HG03571 (cell line): ENCODE measurements around the gene PHF1.
"Not testable (repeated sequence)": the region's sequence is repeated elsewhere in the genome, so short reads cannot be mapped to it uniquely, and the experiment has no call there.

Experiments
- ATAC-seq: cut with Tn5 transposase; IDR thresholded peaks from one replicate; pipeline ENCODE4 v1.9.1; 2021; ENCODE audit not compliant: unreplicated experiment

PHF1 gene

DNA sequence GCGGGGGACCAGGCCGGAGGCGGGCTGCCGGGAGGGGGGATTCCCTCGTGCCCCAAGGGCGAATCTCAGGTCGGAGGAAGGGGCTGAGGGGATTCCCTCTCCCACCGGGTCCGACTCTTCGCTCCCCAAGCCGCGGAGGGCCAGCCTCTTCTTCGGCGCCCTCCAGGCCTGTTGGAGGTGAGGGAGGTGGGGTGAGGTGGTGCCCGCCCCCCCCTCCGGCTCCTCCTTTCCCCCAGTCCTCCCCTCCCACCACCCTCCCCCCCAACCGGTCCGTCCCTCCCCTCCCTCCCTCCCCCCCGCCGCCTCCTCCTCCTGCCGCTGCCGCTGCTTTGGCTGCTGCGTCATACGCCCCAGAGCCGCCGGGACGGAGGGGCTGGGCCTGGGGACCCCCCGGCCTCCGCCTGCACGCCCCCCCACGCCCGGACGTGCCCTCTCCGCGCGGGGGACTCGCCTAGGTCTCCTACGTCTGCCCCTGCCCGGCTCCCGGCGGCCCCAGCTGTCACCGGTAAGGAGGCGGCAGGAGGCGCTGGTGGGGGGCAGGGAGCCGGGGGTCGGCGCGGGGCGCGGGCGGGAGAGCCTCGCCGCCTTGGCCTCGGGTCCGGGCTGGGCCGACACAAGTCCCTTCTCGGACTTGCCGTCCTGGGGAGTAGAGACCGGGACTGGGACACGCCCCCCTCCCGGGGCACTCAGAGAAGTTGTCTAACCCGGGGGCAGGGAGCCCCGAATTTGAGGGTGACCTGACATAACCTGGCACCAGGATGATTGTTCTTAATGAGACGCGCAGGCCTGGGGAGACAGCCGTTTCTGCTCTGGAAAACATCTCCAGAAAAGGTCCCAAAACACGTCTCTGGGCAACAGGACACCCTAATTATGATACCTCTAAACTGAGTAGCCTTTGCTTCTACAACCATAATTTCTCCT, at the start of gene PHF1:
Gene PHF1, plus strand, starts transcription at position 304 of the 921 bp plus-strand sequence. CDS start 1,250 bp downstream, outside the sequence.
- peak; percentile 33 for ATAC-seq

DNA sequence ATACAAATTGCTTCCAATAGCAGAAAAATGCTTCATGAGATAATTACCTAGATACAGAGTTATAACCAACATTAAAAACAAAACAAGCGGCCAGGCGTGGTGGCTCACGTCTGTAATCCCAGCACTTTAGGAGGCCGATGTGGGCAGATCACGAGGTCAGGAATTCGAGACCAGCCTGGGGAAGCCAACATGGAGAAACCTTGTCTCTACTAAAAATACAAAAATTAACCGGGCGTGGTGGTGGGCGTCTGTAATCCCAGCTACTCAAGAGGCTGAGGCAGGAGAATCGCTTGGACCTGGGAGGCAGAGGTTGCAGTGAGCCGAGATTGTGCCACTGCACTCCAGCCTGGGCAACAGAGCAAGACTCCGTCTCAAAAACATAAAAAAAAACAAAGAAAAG, 47.3 kb upstream of the PHF1 start:
- not testable (repeated sequence) for ATAC-seq

DNA sequence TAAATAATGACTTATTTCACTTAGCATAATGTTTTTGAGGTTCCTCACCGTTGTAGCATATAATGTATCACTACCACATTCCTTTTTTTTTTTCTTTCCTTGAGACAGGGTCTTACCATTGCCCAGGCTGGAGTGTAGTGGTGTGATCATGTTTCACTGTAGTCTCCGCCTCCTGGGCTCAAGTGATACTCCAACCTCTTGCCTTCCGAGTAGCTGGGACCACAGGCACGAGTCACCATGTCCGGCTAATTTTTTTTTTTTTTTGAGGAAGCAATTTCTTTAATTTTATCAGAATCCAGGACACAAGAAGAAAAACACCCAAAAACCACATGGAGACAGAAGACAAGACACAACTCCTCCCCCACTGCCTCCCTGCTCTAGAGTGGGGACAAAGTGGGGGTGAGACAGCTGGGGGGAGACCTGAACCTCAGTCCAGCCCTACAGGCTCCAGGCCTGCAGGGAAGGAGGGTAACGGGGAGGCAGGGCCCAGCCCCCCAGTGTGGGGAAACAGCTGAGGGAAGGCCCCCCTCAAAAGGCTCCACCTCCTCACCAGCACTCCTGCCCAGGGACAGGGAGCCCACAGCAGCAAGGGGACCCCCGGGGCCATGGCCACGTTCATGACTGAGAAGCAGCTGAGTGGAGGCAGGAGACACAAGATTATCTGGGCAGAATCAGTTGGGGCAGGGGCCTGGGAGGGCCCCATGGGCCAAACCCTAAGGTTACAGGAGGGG, 46.2 kb upstream of the PHF1 start:
- ATAC-seq: not testable (repeated sequence)

DNA sequence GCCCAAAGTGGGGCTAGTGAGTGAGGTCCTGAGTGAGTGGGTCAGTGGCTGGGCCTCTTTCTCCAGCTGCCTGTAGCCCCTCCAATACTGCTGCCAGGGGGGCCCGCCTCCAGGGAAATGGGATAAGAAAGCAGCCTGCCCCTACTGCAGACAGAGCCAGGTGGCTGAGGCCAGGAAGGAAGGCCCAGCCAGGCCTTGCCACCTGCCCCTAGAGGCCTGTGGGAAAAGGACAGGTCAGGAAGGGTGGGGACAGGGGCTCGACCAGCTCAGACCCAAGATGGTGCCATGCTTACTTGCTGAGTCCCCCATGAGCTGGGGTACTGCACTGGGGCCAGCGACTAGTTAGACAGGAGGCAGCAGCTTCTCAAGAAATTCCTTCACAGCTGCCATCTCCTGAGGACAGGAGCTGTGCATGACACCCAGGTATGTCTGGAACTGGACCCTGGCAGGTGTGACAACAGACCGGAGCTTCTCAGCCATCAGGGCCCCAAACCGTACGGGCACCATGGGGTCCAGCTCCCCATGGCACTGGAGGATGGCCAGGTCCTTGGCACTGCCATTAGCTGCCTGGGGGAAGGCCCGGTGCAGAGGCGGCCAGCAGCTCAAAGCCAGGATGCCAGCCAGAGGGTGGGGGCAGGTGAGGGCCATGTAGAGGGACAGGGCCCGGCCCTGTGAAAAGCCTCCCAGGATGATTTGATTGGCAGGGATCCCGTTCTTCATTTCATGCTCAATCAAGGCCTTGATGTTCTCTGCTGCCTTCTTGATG, 45.4 kb upstream of the PHF1 start:
- not testable (repeated sequence) for ATAC-seq

DNA sequence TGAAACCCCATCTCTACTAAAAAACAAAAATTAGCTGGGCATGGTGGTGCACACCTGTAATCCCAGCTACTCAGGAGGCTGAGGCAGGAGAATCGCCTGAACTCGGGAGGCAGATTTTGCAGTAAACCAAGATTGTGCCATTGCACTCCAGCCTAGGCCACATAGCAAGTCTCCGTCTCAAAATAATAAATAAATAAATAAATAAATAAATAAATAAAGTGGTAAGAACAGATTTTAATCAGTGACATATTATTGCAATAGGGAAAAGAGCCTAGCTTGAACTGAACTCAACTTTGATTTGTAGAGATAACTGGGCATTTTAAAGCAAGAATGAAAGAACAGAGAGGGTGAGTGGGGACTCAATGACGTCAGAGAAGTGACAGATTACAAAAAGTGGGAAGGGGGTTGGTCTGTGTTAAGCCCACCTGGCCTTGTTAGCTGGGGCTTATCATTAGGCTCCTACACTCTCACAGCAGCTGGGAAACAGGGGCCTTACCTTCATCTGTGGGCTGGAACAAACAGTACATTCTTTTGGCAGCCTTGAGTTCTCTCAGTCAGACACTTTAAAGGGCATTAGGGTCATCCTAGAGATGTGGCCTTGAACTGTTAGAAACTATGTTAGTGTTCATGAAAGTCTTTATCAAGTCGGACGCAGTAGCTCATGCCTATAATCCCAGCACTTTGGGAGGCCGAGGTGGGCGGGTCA, 43.7 kb upstream of the PHF1 start:
- no peak for ATAC-seq

DNA sequence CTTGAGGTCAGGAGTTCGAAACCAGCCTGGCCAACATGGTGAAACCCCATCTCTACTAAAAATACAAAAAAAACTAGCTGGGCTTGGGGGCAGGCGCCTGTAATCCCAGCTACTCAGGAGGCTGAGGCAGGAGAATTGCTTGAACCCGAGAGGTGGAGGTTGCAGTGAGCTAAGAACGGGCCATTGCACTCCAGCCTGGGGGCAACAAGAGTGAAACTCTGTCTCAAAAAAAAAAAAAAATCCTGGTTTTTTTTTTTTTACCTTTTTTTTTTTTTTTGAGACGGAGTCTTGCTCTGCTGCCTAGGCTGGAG, 43.1 kb upstream of the PHF1 start:
- not testable (repeated sequence) for ATAC-seq

DNA sequence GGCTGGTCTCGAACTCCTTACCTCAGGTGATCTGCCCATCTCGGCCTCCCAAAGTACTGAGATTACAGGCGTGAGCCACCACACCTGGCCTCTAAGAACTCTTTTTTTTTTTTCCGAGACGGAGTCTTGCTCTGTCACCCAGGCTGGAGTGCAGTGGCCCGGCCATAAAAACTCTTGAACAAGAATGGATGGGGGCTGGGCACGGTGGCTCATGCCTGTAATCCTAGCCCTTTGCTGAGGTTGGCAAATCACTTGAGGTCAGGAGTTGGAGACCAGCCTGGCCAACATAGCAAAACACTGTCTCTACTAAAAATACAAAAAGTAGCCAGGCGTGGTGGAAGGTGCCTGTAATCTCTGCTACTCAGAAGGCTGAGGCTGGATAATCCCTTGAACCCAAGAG, 38.9 kb upstream of the PHF1 start:
- ATAC-seq: not testable (repeated sequence)

DNA sequence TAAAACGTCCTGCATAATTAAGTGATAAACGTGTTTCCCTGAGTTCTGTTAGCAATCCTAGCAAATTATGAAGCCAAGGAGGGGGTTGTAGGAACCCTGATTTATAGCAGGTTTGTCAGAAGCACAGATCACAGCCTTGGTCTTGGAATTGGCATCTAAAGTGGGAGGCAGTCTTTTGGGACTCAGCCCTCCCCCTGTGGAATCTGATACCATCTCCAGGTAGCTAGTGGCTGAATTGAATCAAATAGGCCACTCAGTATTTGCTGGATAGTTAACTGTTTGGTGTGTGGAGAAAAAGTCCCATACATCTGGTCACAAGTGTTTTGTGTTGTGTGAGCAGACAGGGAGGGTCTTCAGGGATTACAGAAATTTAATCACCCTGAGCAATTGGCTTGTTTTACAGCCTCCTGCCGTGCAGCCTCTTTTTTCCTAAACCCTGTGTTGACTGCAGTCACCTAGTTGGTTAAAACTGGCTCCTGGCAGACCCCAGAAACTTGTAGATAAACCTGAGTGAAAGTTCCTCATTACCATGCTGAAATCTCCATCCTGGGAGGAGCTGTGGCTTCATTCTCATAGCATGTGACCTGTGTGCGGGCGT, 38.2 kb upstream of the PHF1 start:
- ATAC-seq: no peak

DNA sequence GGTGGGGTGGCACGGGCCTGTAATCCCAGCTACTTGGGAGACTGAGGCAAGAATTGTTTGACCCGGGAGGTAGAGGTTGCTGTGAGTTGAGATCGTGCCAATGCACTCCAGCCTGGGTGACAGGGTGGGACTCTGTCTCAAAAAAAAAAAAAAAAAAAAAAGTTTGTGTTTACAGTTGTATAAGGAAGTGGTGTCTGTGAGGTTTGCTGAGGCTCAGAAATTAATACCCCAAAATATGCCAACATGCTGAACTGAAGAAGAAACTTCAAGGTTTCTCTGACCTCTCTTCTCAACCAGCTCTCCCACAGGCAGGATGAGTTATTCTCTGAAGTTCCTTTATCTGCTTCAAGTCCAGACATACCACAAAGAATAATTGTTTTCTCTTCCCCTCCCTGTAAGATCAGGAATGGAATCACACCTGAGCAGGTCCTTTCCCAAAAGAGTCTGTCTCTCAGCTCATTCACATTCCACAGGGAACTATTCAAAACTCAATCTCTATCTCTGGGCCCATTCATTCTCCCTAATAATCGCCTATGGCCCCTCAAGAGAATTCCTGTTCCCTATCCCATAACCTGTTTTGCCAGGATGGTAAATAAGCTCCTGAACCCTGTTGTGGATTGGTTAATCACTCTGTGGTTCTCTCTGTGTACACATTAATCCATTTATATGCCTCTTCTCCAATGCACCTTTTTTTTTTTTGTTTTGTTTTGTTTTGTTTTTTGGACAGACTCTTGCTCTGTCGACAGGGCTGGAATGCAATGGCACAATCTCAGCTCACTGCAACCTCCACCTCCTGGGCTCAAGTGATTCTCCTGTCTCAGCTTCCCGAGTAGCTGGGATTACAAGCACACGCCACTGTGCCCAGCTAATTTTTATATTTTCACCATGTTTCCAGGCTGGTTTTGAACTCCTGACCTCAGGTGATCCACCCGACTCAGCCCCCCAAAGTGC, 36.6 kb upstream of the PHF1 start:
- no peak for ATAC-seq

DNA sequence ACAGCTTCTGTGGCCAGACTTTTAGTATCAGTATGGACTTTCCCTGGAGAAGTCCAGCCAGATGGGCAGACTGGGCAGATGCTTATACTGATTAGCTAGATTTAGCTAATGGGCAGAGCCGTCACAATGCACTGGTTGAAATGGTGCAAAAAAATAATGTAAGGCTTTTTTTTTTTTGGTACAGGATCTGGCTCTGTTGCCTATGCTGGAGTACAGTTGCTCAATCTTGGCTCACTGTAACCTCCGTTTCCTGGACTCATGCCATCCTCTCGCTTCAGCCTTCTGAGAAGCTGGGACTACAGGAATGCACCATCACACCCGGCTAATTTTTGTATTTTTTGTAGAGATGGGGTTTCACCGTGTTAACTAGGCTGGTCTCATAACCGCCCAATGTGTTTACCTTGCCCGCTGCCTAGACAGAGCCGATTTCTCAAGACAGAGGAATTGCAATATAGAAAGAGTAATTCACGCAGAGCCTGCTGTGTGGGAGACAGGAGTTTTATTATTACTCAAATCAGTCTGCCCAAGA, 35.6 kb upstream of the PHF1 start:
- no peak for ATAC-seq

DNA sequence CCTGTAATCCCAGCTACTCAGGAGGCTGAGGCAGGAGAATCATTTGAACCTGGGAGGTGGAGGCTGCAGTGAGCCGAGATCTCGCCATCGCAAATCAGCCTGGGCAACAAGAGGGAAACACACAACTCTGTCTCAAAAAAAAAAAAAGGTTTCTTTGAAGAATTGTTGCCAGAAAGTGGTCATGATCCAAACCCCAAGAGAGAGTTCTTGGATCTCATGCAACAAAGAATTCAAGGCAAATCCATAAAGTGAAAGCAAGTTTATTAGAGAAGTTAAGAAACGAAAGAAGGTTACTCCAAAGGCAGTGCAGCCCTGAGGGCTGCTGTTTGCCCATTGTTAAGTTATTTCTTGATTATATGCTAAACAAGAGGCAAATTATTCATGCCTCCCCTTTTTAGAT, 33.6 kb upstream of the PHF1 start:
- no peak for ATAC-seq

DNA sequence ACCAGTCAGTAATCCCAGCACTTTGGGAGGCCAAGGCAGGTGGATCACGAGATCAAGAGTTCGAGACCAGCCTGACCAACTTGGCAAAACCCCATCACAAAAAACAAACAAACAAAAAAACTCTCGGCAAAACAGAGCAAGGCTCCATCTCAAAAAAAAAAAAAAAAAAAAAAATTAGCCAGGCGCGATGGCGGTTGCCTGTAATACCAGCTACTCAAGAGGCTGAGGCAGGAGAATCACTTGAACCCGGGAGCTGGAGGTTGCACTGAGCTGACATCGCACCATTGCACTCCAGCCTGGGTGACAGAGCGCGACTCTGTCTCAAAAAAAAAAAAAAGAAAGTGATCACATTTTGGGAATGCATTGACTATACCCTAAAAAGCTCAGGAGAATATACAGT, 31.6 kb upstream of the PHF1 start:
- ATAC-seq: not testable (repeated sequence)

DNA sequence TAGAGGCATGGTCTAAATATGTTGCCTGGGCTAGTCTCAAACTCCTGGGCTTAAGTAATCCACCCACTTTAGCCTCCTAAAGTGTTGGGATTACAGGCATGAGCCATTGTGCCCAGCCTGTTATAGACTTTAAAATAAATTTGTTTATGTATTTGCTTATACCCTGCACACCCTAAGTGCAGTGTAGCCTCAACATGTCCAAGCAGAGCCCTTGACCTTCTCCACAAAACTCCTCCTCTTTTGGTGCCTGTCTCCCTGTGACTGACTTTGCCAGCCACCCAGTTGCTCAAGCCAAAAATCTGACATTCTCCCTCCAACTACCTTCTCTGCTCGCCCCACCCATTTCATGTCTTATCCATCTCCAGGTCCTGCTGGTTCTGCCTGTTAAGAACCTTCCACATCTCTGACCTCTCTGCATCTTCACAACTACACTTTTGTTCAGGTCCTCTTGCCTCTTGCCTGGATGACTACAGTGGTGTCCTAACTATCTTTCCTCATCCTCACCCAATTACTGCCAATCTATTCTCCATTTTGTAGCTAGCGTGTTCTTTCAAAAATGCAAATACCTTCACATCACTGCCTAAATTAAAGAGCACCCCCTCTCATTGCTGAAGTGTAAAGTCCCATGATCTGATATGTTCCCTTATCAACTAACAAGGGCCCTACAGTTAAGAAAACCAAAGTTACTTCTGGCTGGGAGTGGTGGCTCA, 30.4 kb upstream of the PHF1 start:
- no peak for ATAC-seq

DNA sequence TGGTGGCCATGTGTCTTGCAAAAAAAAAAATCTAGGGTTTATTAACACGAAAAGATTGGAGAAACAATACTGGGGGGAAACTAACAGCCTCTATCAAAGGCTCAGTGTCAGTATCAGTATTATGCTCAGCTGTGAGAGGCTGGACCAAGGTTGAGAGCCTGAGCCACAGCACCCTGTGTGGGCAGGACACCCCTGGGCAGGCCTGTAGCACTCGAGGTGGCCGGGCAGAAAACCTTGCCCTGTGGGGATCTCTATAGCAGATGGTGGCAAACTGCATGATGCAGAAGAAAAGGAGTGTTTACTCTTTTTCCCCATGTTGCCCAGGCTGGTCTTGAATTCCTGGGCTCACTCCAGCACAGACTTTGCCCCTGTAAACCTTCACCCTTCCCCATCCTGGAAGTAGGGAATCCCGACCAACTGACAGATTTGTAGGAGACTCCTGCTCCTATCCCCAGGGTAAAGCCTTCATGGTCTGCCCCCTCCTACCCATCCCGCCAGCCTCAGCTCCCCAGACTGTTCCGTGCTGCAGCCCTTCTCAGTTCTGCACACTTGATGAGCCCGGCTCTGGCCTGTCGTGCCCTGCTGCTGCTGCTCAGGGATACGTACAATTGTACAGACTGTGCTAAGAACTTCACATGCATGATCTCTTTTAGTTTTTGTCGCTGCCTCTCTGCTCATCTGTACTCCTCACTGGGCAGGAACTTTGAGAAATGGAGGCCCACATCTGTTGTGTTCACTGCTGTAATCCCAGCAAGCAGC, 27.2 kb upstream of the PHF1 start:
- ATAC-seq: no peak

DNA sequence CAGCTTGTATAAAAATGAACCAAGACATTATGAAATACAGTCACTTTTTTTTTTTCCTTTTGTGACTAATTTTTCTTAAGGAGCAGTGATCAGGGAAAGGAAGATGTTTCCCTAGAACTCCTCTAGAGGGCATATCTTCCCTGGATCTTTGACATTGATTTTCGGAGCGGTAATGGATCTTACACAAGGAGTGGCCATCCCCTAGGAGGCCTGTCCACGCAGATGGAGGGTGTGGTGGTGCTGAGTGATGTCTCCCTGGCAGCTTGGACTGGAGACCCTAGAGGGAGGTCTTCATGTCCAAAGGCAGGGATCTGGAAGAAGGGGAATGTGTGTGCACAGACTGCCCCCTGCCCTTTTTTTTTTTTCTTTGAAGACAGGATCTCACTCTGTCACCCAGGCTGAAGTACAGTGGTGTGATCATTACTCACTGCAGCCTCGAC, 26.2 kb upstream of the PHF1 start:
- no peak for ATAC-seq

DNA sequence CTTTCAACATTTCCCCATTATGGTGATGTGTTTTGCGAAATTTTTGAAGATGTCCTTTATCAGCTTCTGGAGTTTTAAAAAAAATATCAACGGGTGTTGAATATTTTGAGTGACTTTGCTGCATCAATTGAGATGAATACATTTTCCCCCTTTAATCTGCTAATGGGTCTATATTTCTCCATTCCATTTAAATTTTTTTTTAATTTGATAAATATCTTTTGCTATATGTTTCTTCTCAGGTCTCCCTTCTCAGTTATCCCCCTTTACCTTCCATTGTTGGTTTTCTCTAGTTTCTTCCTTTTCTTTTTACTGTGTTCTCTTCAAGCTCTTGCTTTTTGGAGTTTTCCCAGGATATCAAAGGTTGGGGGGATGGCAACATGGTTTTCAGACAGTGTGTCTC, 20.6 kb upstream of the PHF1 start:
- no peak for ATAC-seq

DNA sequence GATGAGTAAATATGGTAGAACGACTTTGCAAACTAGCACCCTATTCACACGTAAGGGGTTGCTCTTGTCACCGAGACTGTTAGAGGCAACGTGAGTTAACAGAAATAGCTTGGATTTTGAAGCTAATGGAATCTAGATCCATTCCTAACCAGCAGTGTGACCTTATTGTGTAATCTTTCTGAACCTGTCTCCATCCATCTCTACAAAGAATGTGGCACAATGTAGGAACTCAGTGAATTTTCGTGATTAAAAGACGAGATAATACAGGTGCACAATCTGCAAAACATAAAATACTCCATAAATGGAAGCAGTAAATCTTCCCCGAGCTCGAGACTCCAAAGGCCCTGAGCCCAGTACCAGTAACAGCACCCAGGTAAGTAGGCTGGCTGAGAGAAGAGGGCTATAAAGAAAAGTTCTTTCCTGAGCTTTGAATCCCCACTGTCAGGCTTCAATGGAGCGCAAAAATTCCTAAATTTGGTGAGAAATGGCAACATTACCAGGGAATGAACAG, 20.0 kb upstream of the PHF1 start:
- ATAC-seq: no peak
